GM12875 (cell line): Measurements from ENCODE around the gene MSMO1.

Experiments
- H3K4me3 ChIP-seq: one replicate; pipeline ENCODE4 v1.5.1; 2011; ENCODE audit warnings: low read depth, low read length, control low read depth
- CTCF ChIP-seq: IDR thresholded peaks from 2 replicates; pipeline ENCODE4 v1.5.1; 2011; ENCODE audit warnings: low read depth, mild to moderate bottlenecking, control low read depth, inconsistent platforms, low read length, moderate library complexity, borderline replicate concordance; ENCODE audit not compliant: insufficient read depth

The MSMO1 gene

GRCh38 chr4:165325732-165326512, 1.5 kb upstream of the MSMO1 start:
- no peak overlapping the region for H3K4me3 ChIP-seq
- no peak for TF ChIP-seq CTCF

- TF ChIP-seq CTCF = no peak
- H3K4me3 ChIP-seq = peak overlapping the region; percentile 62
Measured at GRCh38 chr4:165326831-165327210, 648 bp upstream of the MSMO1 start.

GRCh38 chr4:165328101-165328425, 594 bp downstream of the MSMO1 start:
- peak overlapping the region; percentile 76 for H3K4me3 ChIP-seq
- no peak for TF ChIP-seq CTCF

GRCh38 chr4:165328708-165329107, 1.2 kb downstream of the MSMO1 start:
- no peak for TF ChIP-seq CTCF
- H3K4me3 ChIP-seq = peak overlapping the region; percentile 76

GRCh38 chr4:165330071-165330470, 2.6 kb downstream of the MSMO1 start:
- no peak overlapping the region for H3K4me3 ChIP-seq
- TF ChIP-seq CTCF = no peak

GRCh38 chr4:165330666-165331065, 3.2 kb downstream of the MSMO1 start:
- no peak for TF ChIP-seq CTCF
- H3K4me3 ChIP-seq = no peak overlapping the region

GRCh38 chr4:165331359-165331758, 3.9 kb downstream of the MSMO1 start:
- no peak for TF ChIP-seq CTCF
- H3K4me3 ChIP-seq = no peak overlapping the region
